ENCODE results near the gene STKLD1.

STKLD1 gene

GRCh38 chr9:133346021-133346785 lies 30.0 kb upstream of the STKLD1 start:
- DNase-seq = no peak

- DNase-seq = no peak
Measured at GRCh38 chr9:133347515-133347984, 28.6 kb upstream of the STKLD1 start.

GRCh38 chr9:133347985-133348717 lies 28.0 kb upstream of the STKLD1 start, which contains the start of the genes MED22 and RPL7A:
TSS of gene MED22 (minus strand) at chr9:133348131. CDS start at chr9:133346662, 1,469 bp downstream.
TSS of gene RPL7A (plus strand) at chr9:133348218. CDS start at chr9:133348244, 26 bp downstream.
- DNase-seq = peak; percentile 80 to 94

- no peak for DNase-seq
Measured at GRCh38 chr9:133348718-133349573, 27.2 kb upstream of the STKLD1 start.

- DNase-seq = no peak
Measured at GRCh38 chr9:133349965-133350616, 26.1 kb upstream of the STKLD1 start.

- DNase-seq = no peak
Measured at GRCh38 chr9:133351526-133351907, 24.6 kb upstream of the STKLD1 start.

- DNase-seq = no peak
Measured at GRCh38 chr9:133351908-133352634, 24.1 kb upstream of the STKLD1 start.

GRCh38 chr9:133352635-133353340 lies 23.4 kb upstream of the STKLD1 start:
- no peak for DNase-seq

GRCh38 chr9:133353548-133353947 lies 22.6 kb upstream of the STKLD1 start:
- no peak for DNase-seq

GRCh38 chr9:133354766-133355165 lies 21.4 kb upstream of the STKLD1 start:
- DNase-seq = no peak

- no peak for DNase-seq
Measured at GRCh38 chr9:133355881-133356357, 20.2 kb upstream of the STKLD1 start.

- peak in 1 of 2 donors; percentile 37 for DNase-seq
Measured at GRCh38 chr9:133356391-133357091, 19.6 kb upstream of the STKLD1 start, which contains the start of the genes SURF1 and SURF2. TSS of gene SURF1 (minus strand) at chr9:133356487. CDS start at chr9:133356453, 34 bp downstream. TSS of gene SURF2 (plus strand) at chr9:133356550. CDS start at chr9:133356593, 43 bp downstream.

GRCh38 chr9:133357656-133358055 lies 18.5 kb upstream of the STKLD1 start:
- DNase-seq = no peak

- no peak for DNase-seq
Measured at GRCh38 chr9:133359399-133360175, 16.6 kb upstream of the STKLD1 start.

- DNase-seq = no peak
Measured at GRCh38 chr9:133360400-133361393, 15.5 kb upstream of the STKLD1 start.

GRCh38 chr9:133361507-133362092 lies 14.6 kb upstream of the STKLD1 start:
- DNase-seq = no peak

GRCh38 chr9:133362359-133363044 lies 13.7 kb upstream of the STKLD1 start:
- no peak for DNase-seq

Measured in bone marrow (tissue), 2 donors.